Left cardiac atrium (tissue), 4 donors: Measurements from ENCODE around the gene SDR42E1. TPM values are rescaled to one million over a fixed set of nuclear protein-coding genes. Genes with fewer than 3 reads are reported as not detected.

ENCODE experiments used
- ATAC-seq, 2 donors: fragments of 200-7000 bp; cut with Tn5 transposase; one replicate each; pipeline ENCODE4 v1.9.1; 2020; ENCODE audit warnings: mild to moderate bottlenecking in 2 of 2, moderate library complexity in 2 of 2
- DNase-seq: peaks from one replicate; pipeline ENCODE4 v3.0.0-alpha.2; 2020
- intact Hi-C, 2 donors: fragments of 100-400 bp; cut with DNase I; formaldehyde crosslinking; loops; one replicate each; pipeline versions ENCODE4 v1.14.1 to v1.15.1; 2022 to 2023
- total RNA-seq, 2 donors: library from RNA; stranded (reverse); fragmentation: NEBNext Ultra II Directional; extraction: Animal tissue kit (Norgen Biotek cat#: 25700); gene quantifications; one replicate each; pipeline ENCODE4 v1.2.1, GENCODE V29; 2021
- donor health status: DM: no; HTN: yes; CAD: no.
- donor health status: DM: no; HTN: yes; CAD: no; lungs with severe emphysema.
- donor health status: DM: yes; HTN: yes; CAD: no.
- donor health status: Dilated cardiomyopathy.

The SDR42E1 gene
- total RNA-seq, 2 donors from 2014 or later, result 0.94 to 1.4 TPM

- intact Hi-C loops, result no loop called here
- ATAC-seq (no peak), DNase-seq (no peak)
Measured at GRCh38 chr16:82042144-82042543, 30.9 kb upstream of the SDR42E1 start.

- intact Hi-C loops, result no loop called here
- no peak for ATAC-seq
- DNase-seq, result no peak
Measured at GRCh38 chr16:82041542-82041941, 30.3 kb upstream of the SDR42E1 start.

- intact Hi-C loops, result no loop called here
- DNase-seq (no peak), ATAC-seq (no peak)
Measured at GRCh38 chr16:82040296-82040695, 29.0 kb upstream of the SDR42E1 start.

- ATAC-seq, result no peak
- intact Hi-C loops, result loop anchor here in 1 of 2 donors (10.0 kb wide), 1 partner anchor 197 kb away; no protein-coding TSS in a partner anchor
- no peak for DNase-seq
Measured at GRCh38 chr16:82037666-82038065, 26.4 kb upstream of the SDR42E1 start.

- intact Hi-C loops, result loop anchor here in 1 of 2 donors (10.0 kb wide), 1 partner anchor 198 kb away; no protein-coding TSS in a partner anchor
- ATAC-seq (no peak), DNase-seq (no peak)
Measured at GRCh38 chr16:82037251-82037650, 26.0 kb upstream of the SDR42E1 start.

- DNase-seq (no peak), ATAC-seq (no peak)
- intact Hi-C loops, result loop anchor here (5.0 to 10.0 kb wide), 2 partner anchors 197 to 200 kb away; no protein-coding TSS in a partner anchor
Measured at GRCh38 chr16:82034981-82035612, 23.8 kb upstream of the SDR42E1 start, which contains the start of gene HSD17B2. Gene HSD17B2 (plus strand): TSS chr16:82035253. CDS start chr16:82035425, 172 bp downstream.

- no peak for ATAC-seq
- intact Hi-C loops, result loop anchor here (5.0 to 10.0 kb wide), 2 partner anchors 199 to 201 kb away; no protein-coding TSS in a partner anchor
- DNase-seq, result no peak
Measured at GRCh38 chr16:82033683-82034300, 22.5 kb upstream of the SDR42E1 start.

GRCh38 chr16:82033006-82033405 is 21.7 kb upstream of the SDR42E1 start:
- no peak for ATAC-seq
- intact Hi-C loops, result loop anchor here (5.0 to 10.0 kb wide), 2 partner anchors 199 to 202 kb away; no protein-coding TSS in a partner anchor
- DNase-seq, result no peak

GRCh38 chr16:82031116-82032084 is 20.1 kb upstream of the SDR42E1 start:
- intact Hi-C loops, result loop anchor here (5.0 to 10.0 kb wide), 2 partner anchors 201 to 203 kb away; no protein-coding TSS in a partner anchor
- no peak for DNase-seq
- no peak for ATAC-seq

- ATAC-seq, result no peak
- intact Hi-C loops, result no loop called here
- no peak for DNase-seq
Measured at GRCh38 chr16:82027629-82028064, 16.4 kb upstream of the SDR42E1 start.

GRCh38 chr16:82024883-82025282 is 13.6 kb upstream of the SDR42E1 start:
- intact Hi-C loops, result no loop called here
- no peak for DNase-seq

GRCh38 chr16:82024316-82024715 is 13.0 kb upstream of the SDR42E1 start:
- DNase-seq (no peak), ATAC-seq (no peak)
- intact Hi-C loops, result no loop called here

More at GRCh38 chr16:82024883-82025282, 13.6 kb upstream of the SDR42E1 start:
- no peak for ATAC-seq

- intact Hi-C loops, result no loop called here
- ATAC-seq, result no peak
- no peak for DNase-seq
Measured at GRCh38 chr16:82023206-82023605, 11.9 kb upstream of the SDR42E1 start.

GRCh38 chr16:82020051-82020450 is 8.8 kb upstream of the SDR42E1 start:
- DNase-seq (no peak), ATAC-seq (no peak)
- intact Hi-C loops, result no loop called here

- intact Hi-C loops, result no loop called here
- DNase-seq (no peak), ATAC-seq (no peak)
Measured at GRCh38 chr16:82019535-82019934, 8.3 kb upstream of the SDR42E1 start.

- intact Hi-C loops, result no loop called here
- no peak for ATAC-seq
- no peak for DNase-seq
Measured at GRCh38 chr16:82017911-82018568, 6.8 kb upstream of the SDR42E1 start.

- DNase-seq (no peak), ATAC-seq (no peak)
- intact Hi-C loops, result no loop called here
Measured at GRCh38 chr16:82016964-82017363, 5.7 kb upstream of the SDR42E1 start.

GRCh38 chr16:82016263-82016662 is 5.0 kb upstream of the SDR42E1 start:
- DNase-seq (no peak), ATAC-seq (peak; percentile 34 to 46)
- intact Hi-C loops, result no loop called here

- ATAC-seq, result no peak
- intact Hi-C loops, result no loop called here
Measured at GRCh38 chr16:82013139-82013538, 1.9 kb upstream of the SDR42E1 start.

More at GRCh38 chr16:82013139-82013538, 1.9 kb upstream of the SDR42E1 start:
- no peak for DNase-seq
